Measurements from ENCODE around the gene GYS1. TPM values are rescaled to one million over a fixed set of nuclear protein-coding genes. Genes with fewer than 3 reads are reported as not detected.

GYS1 gene
- total and polyA plus RNA-seq, 4 donors = 2.6 to 8.7 (median 6.3) TPM

DNA sequence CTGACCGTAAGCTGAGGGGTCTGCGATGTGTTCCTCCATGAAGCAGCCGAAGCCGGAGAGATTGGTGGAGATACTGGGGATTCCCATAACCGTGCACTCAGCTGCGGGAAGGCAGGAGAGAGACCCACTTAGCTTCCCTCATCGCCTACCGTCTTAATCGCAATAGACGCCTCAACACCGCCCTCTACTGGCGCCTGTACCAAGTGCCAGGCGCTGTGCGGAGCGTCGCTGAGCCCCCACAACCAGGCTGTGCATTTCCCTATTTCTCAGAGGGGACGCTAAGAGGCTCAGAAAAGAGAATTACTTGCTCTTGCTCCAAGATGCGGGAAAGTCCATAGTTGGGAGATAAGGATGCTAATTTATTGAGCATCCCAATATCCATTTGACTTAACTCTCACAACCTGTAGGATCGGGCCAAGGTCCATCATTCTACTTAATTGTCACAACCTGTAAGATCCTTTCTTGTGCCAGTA, 22.1 kb downstream of the GYS1 start:
- DNase-seq (ENCODE audit: low spot score) = peak; percentile 92
- Histone ChIP-seq H3K9ac (ENCODE audit: low read depth in 1 of 2, low read length in 2 of 2) (no peak overlapping the region), H3K36me3 (ENCODE audit: control insufficient read depth in 4 of 4, insufficient read depth in 3 of 4, low read depth in 1 of 4, low read length in 3 of 4) (peaks cover 5 to 20% (median 14%) of the 10 kb centered on the region in 4 donors), H3K4me1 (ENCODE audit: control insufficient read depth in 4 of 4, insufficient read depth in 4 of 4, low read length in 3 of 4) (peaks cover 0 to 18% (median 15%) of the 10 kb centered on the region in 4 donors), H3K27me3 (ENCODE audit: control insufficient read depth in 4 of 4, insufficient read depth in 4 of 4, low read length in 3 of 4) (no peaks in the 10 kb centered on the region), H3K27ac (ENCODE audit: low read depth in 1 of 2, low read length in 2 of 2) (no peak overlapping the region), H3K4me3 (ENCODE audit: low read depth in 1 of 3, low read length in 3 of 3) (no peak overlapping the region), H3K9me3 (ENCODE audit: control insufficient read depth in 4 of 4, low read length in 3 of 4) (no peaks in the 10 kb centered on the region)
- peak; percentile 89 to 92 for TF ChIP-seq RAD21 (IDR thresholded peaks at IDR 0.05)
- TF ChIP-seq, protein P1, sequence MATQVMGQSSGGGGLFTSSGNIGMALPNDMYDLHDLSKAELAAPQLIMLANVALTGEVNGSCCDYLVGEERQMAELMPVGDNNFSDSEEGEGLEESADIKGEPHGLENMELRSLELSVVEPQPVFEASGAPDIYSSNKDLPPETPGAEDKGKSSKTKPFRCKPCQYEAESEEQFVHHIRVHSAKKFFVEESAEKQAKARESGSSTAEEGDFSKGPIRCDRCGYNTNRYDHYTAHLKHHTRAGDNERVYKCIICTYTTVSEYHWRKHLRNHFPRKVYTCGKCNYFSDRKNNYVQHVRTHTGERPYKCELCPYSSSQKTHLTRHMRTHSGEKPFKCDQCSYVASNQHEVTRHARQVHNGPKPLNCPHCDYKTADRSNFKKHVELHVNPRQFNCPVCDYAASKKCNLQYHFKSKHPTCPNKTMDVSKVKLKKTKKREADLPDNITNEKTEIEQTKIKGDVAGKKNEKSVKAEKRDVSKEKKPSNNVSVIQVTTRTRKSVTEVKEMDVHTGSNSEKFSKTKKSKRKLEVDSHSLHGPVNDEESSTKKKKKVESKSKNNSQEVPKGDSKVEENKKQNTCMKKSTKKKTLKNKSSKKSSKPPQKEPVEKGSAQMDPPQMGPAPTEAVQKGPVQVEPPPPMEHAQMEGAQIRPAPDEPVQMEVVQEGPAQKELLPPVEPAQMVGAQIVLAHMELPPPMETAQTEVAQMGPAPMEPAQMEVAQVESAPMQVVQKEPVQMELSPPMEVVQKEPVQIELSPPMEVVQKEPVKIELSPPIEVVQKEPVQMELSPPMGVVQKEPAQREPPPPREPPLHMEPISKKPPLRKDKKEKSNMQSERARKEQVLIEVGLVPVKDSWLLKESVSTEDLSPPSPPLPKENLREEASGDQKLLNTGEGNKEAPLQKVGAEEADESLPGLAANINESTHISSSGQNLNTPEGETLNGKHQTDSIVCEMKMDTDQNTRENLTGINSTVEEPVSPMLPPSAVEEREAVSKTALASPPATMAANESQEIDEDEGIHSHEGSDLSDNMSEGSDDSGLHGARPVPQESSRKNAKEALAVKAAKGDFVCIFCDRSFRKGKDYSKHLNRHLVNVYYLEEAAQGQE (IDR thresholded peaks at IDR 0.05) = no peak
- TF ChIP-seq, protein P2, sequence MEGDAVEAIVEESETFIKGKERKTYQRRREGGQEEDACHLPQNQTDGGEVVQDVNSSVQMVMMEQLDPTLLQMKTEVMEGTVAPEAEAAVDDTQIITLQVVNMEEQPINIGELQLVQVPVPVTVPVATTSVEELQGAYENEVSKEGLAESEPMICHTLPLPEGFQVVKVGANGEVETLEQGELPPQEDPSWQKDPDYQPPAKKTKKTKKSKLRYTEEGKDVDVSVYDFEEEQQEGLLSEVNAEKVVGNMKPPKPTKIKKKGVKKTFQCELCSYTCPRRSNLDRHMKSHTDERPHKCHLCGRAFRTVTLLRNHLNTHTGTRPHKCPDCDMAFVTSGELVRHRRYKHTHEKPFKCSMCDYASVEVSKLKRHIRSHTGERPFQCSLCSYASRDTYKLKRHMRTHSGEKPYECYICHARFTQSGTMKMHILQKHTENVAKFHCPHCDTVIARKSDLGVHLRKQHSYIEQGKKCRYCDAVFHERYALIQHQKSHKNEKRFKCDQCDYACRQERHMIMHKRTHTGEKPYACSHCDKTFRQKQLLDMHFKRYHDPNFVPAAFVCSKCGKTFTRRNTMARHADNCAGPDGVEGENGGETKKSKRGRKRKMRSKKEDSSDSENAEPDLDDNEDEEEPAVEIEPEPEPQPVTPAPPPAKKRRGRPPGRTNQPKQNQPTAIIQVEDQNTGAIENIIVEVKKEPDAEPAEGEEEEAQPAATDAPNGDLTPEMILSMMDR (IDR thresholded peaks at IDR 0.05; ENCODE audit: low read depth, low read length, missing input control) = peak; percentile 83
- 29% methylated on average over 19 of the region's 19 CpGs for WGBS

DNA sequence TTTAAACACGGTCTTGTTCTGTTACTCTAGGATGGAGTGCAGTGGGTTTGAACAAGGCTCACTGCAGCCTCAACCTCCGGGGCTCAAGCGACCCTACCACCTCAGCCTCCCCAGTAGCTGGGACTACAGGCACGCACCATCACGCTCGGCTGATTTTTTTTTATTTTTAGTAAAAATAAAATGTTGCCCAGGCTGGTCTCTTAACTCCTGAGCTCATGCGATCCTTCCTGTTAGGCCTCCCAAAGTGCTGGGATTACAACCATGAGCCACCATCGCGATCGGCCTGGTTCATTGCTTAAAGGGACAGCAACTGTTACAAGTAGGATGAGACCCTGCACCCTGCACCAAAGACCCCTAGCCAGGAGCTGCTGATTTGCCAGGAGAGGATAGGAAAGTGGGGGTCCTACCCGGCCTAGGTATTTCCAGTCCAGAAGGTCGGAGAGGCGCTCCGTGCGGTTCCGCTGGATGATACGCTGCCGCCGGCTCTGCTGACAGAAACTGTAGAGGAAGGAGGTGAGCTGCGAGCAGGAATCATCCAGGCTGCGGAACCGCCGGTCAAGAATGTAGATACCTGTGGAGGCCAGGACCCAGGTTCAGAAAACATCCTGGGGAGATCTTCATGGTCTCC, 22.9 kb downstream of the GYS1 start:
- no peak overlapping the region for H3K9ac ChIP-seq (ENCODE audit: low read depth in 1 of 2, low read length in 2 of 2)
- H3K4me1 ChIP-seq (ENCODE audit: control insufficient read depth in 4 of 4, insufficient read depth in 4 of 4, low read length in 3 of 4) = peaks cover 0 to 19% (median 15%) of the 10 kb centered on the region in 4 donors
- WGBS = 93% methylated on average over 23 of the region's 23 CpGs
- no peaks in the 10 kb centered on the region for H3K9me3 ChIP-seq (ENCODE audit: control insufficient read depth in 4 of 4, low read length in 3 of 4)
- DNase-seq (ENCODE audit: low spot score) = no peak
- H3K36me3 ChIP-seq (ENCODE audit: control insufficient read depth in 4 of 4, insufficient read depth in 3 of 4, low read depth in 1 of 4, low read length in 3 of 4) = peaks cover 5 to 18% (median 14%) of the 10 kb centered on the region in 4 donors
- H3K27me3 ChIP-seq (ENCODE audit: control insufficient read depth in 4 of 4, insufficient read depth in 4 of 4, low read length in 3 of 4) = no peaks in the 10 kb centered on the region
- H3K4me3 ChIP-seq (ENCODE audit: low read depth in 1 of 3, low read length in 3 of 3) = no peak overlapping the region
- TF ChIP-seq HNF4A (conservative IDR thresholded peaks at IDR 0.05) = no peak
- no peak for TF ChIP-seq GABPA (IDR thresholded peaks at IDR 0.05 in 1 of 2, conservative IDR thresholded peaks at IDR 0.05 in 1 of 2)
- TF ChIP-seq SP1 (IDR thresholded peaks at IDR 0.05) = no peak
- TF ChIP-seq FOXA2 (IDR thresholded peaks at IDR 0.05) = no peak
- TF ChIP-seq, protein P3, sequence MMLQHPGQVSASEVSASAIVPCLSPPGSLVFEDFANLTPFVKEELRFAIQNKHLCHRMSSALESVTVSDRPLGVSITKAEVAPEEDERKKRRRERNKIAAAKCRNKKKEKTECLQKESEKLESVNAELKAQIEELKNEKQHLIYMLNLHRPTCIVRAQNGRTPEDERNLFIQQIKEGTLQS (IDR thresholded peaks at IDR 0.05) = no peak
- H3K27ac ChIP-seq (ENCODE audit: low read depth in 1 of 2, low read length in 2 of 2) = no peak overlapping the region

Data from liver (tissue), 9 donors.